ENCODE measurements around the gene FRRS1L. TPM values are rescaled to one million over a fixed set of nuclear protein-coding genes. Genes with fewer than 3 reads are reported as not detected.

Gene FRRS1L
- total RNA-seq, 1 donor from 2014 or later, result 1.8 TPM

DNA sequence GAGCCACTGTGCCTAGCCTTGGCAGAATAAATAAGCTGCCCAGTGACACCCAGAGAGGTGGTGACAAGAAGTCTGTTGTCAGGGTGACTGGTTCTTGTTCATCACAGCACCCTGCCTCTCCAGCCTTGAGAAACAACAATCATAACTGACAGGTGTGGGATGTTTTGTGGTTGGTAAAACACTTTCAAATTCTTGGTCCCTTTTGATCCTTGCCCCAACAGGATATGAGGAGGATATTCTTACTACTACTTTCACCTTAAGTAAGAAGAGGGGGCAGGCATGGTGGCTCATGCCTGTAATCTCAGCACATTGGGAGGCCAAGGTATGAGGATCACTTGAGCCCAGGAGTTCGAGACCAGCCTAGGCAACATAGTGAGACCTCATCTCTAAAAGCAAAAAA, 14.2 kb upstream of the FRRS1L start:
- no peak for ATAC-seq
- intact Hi-C loops (cut with DNase I), result loop anchor here (5.0 kb wide), 1 partner anchor 136 kb away; no protein-coding TSS in a partner anchor
- no peak for DNase-seq (ENCODE audit: missing footprints)

- intact Hi-C loops (cut with DNase I), result loop anchor here (5.0 kb wide), 1 partner anchor 137 kb away; no protein-coding TSS in a partner anchor
- no peak for DNase-seq (ENCODE audit: missing footprints)
- ATAC-seq, result no peak
Observed at GRCh38 chr9:109179801-109180523, 12.9 kb upstream of the FRRS1L start.

DNA sequence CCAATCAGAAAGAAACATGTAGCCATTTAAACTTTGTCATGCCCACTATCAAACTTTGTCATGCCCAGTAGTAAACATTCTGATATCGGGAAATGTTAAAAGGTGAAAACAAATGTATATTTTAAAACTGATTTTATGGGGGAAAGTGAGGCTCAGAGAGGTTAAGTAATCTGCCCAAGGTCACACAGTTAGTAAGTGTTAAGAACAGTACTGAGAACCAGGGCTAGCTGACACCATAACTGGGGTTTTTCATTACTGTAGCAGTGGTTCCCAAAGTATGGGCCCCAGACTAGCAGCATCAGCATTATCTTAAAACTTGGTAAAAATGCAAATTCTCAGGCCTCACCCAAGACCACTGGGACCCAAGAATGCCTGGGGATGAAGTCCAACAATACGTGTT, 9.9 kb upstream of the FRRS1L start:
- DNase-seq (ENCODE audit: missing footprints), result no peak
- ATAC-seq, result no peak
- intact Hi-C loops (cut with DNase I), result no loop called here

- ATAC-seq, result no peak
- DNase-seq (ENCODE audit: missing footprints), result no peak
- intact Hi-C loops (cut with DNase I), result no loop called here
Observed at GRCh38 chr9:109176386-109176785, 9.3 kb upstream of the FRRS1L start.

DNA sequence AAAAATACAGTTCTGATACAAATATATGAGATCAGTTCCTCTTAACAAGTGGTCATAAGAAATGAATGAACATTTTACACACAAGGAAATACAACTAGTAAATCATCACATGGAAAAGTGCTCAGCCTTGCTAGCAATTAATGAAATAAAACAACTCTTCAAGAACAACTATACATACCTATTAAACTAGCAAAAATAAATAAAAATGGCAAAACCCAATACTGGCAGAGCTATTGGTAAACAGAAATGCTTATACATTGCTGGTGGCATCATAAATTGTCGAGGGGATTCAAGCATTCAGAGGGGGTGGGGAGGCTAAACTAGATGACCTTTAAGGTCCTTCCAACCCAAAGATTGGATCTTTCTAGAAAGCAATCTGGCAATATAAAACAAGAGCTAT, 5.9 kb upstream of the FRRS1L start:
- intact Hi-C loops (cut with DNase I), result no loop called here
- DNase-seq (ENCODE audit: missing footprints) (no peak), ATAC-seq (no peak)

DNA sequence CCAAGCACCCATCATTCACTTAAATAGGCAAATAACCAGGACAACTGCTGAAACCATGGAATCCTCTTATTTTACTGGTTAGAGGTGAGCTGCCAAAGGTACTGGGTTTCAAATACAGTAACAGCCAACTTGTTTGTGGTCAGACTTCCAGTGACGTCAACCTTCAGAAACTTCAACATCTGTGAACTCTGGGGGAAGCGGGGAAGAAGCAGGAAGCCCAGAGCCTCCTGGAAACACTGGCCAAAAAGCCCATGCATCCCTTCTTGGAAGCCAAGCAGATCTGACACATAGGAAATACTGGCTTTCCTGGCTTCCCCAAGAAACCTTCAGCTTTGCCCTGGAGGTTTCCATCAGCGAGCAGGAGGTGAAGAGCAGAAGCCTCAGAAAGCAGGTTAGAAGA, 4.9 kb upstream of the FRRS1L start:
- DNase-seq (ENCODE audit: missing footprints) (no peak), ATAC-seq (no peak)
- intact Hi-C loops (cut with DNase I), result no loop called here

DNA sequence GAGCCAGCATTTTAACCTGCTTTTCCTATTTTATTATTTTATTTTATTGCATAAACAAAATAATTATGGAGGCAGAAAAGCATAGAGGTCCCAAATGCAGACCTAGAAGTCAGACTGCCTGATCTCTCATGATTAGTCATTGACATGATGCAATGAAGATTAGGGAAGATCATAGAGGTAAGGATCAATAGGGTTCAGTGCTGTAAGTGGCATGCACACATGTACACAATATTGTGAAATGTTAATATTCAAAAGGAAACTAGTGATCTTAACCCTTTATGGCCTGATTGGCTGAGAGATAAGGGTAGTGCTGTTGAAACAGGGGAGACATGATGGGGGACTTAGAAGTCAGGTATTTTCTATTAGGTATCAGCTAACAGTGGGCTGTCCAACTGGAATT, 1.1 kb upstream of the FRRS1L start:
- ATAC-seq (no peak), DNase-seq (ENCODE audit: missing footprints) (no peak)
- intact Hi-C loops (cut with DNase I), result no loop called here

- intact Hi-C loops (cut with DNase I), result no loop called here
Observed at GRCh38 chr9:109167716-109168115, 667 bp upstream of the FRRS1L start.

GRCh38 chr9:109166171-109166770, 778 bp downstream of the FRRS1L start:
- intact Hi-C loops (cut with DNase I), result no loop called here
- no peak for ATAC-seq
- no peak for DNase-seq (ENCODE audit: missing footprints)

More at GRCh38 chr9:109167716-109168115, 667 bp upstream of the FRRS1L start:
- no peak for ATAC-seq
- no peak for DNase-seq (ENCODE audit: missing footprints)

- intact Hi-C loops (cut with DNase I), result no loop called here
- DNase-seq (ENCODE audit: missing footprints) (no peak), ATAC-seq (no peak)
Observed at GRCh38 chr9:109164042-109164441, 3.0 kb downstream of the FRRS1L start.

- no peak for DNase-seq (ENCODE audit: missing footprints)
- intact Hi-C loops (cut with DNase I), result no loop called here
Observed at GRCh38 chr9:109163194-109163593, 3.9 kb downstream of the FRRS1L start.

GRCh38 chr9:109162677-109163076, 4.4 kb downstream of the FRRS1L start:
- intact Hi-C loops (cut with DNase I), result no loop called here
- ATAC-seq (no peak), DNase-seq (ENCODE audit: missing footprints) (no peak)

More at GRCh38 chr9:109163194-109163593, 3.9 kb downstream of the FRRS1L start:
- ATAC-seq, result no peak

- DNase-seq (ENCODE audit: missing footprints) (no peak), ATAC-seq (no peak)
Observed at GRCh38 chr9:109161471-109161870, 5.6 kb downstream of the FRRS1L start.

GRCh38 chr9:109159583-109159982, 7.5 kb downstream of the FRRS1L start:
- no peak for ATAC-seq
- intact Hi-C loops (cut with DNase I), result no loop called here

More at GRCh38 chr9:109161471-109161870, 5.6 kb downstream of the FRRS1L start:
- intact Hi-C loops (cut with DNase I), result no loop called here

GRCh38 chr9:109158651-109159050, 8.4 kb downstream of the FRRS1L start:
- DNase-seq (ENCODE audit: missing footprints) (no peak), ATAC-seq (no peak)
- intact Hi-C loops (cut with DNase I), result no loop called here

More at GRCh38 chr9:109159583-109159982, 7.5 kb downstream of the FRRS1L start:
- DNase-seq (ENCODE audit: missing footprints), result no peak

DNA sequence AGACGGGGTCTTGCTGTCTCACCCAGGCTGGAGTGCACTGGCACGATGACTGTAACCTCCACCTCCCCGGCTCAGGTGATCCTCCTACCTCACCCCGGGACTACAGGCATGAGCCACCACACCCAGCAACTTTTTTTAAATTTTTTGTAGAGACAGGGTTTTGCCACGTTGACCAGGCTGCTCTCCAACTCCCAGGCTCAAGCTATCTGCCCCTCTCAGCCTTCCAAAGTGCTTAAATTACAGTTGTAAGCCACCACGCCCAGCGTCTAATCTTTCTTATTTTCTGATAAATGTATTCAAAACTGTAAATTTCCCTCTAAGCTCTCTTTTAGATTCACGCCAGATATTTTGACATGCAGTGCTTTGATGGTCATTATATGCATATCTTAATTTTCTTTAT, 10.3 kb downstream of the FRRS1L start:
- ATAC-seq (no peak), DNase-seq (ENCODE audit: missing footprints) (no peak)
- intact Hi-C loops (cut with DNase I), result no loop called here

DNA sequence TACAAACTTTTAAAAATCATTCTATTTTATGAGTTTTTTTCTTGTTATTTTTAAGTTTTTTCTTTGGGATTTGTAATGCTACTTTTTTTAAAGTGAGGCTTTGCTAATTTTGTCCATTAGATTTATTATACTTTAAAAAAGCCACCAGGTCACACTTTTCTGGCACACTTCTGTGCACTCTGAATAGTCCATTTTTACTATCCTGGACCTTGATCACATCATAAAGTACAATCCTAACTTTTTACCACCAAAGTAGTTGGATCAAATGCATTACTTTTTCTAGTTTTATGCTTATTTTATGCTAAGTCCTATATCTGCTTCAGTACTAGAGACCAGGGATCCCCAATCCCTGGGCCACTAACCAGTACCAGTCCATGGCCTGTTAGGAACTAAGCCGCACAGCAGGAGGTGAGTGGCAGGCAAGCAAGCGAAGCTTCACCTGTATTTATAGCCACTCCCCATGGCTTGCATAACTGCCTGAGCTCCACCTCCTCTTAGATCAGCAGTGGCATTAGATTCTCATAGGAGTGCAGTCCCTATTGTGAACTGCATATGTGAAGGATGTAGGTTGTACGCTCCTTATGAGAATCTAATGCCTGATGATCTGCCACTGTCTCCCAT, 16.0 kb downstream of the FRRS1L start:
- intact Hi-C loops (cut with DNase I), result no loop called here
- DNase-seq (ENCODE audit: missing footprints), result no peak
- ATAC-seq, result no peak

DNA sequence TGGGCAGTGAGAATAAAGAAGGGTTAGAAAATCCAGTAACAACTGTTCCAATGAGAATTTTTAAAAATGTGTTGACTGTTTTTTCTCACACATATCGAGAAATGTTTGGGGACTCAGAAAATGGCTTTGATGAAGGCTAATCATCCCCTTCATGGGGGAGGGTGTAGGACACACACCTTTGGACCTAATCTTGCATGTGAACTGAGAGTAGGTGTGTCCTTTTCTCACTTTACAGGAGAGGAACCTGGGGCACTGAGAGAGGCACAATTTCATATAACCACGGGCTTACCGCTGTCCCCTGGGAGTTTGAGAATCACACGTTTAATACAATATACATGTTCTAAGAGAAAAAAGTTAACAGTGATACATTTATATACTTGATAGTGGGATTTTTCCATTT, 17.3 kb downstream of the FRRS1L start:
- ATAC-seq, result no peak
- no peak for DNase-seq (ENCODE audit: missing footprints)
- intact Hi-C loops (cut with DNase I), result no loop called here

DNA sequence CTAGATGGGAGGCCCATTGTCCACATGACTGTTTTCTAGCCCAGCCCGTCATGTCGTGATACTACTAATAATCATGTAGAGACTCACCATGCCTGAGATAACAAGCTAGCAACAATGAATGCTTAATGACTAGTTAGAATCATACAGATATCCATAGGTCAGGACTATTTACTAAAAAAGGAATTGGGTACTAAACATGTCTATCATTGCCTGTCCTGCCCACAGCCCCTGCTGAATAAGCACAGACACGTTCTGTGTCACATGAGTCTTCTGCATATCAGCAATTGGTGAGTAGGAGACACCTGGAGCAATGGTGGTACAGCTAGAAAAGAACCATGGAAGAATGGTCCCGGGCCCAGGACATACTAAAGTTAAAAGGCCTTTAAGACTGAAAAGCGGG, 18.0 kb downstream of the FRRS1L start:
- ATAC-seq, result no peak
- DNase-seq (ENCODE audit: missing footprints), result no peak
- intact Hi-C loops (cut with DNase I), result no loop called here

- DNase-seq (ENCODE audit: missing footprints) (no peak), ATAC-seq (no peak)
- intact Hi-C loops (cut with DNase I), result no loop called here
Observed at GRCh38 chr9:109145051-109145450, 22.0 kb downstream of the FRRS1L start.

Measured in Right ventricle myocardium inferior (tissue), 1 donor.